ENCODE measurements around the gene IFI27L2.

The IFI27L2 gene

DNA sequence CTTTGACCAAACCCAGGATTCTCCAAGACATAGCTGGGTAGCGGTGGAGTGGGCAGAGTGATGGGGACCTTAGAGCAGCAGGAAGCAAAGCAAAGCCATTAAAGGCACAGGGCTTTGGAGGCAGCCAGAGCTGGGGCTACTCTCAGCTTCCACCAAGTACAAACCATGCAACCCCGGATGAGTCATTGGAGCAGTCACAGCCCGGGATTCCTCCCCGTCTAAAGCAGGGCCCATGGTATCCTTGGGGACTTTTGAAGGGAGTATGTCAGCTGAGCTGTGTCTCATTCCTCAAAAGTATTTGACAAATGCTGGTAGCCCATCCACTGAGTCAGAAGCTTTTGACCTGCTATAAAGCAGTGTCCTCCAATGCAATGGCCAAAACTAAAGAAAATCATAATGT lies 28.6 kb downstream of the IFI27L2 start:
- no peak for DNase-seq (ENCODE audit: low read depth)

DNA sequence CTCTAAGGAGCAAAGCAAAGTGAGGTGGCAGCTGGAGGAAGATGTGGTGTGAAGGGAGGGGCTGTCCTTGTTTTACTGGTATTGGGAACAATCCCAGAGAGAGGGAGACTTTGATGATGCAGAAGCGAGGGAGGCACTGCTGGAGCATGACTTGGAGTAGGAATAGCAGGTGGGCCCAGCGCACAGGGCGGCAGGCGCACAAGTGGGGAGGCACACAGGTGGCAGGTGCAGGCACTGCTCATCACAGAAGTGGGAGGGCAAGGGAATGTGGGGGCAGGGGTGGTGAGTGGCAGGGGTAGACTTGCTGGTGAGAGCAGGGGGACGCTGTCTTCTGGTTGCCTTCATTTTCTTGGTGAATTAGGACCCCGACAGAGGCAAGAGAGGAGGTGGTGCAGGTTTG lies 30.4 kb downstream of the IFI27L2 start:
- DNase-seq (ENCODE audit: low read depth): no peak

DNA sequence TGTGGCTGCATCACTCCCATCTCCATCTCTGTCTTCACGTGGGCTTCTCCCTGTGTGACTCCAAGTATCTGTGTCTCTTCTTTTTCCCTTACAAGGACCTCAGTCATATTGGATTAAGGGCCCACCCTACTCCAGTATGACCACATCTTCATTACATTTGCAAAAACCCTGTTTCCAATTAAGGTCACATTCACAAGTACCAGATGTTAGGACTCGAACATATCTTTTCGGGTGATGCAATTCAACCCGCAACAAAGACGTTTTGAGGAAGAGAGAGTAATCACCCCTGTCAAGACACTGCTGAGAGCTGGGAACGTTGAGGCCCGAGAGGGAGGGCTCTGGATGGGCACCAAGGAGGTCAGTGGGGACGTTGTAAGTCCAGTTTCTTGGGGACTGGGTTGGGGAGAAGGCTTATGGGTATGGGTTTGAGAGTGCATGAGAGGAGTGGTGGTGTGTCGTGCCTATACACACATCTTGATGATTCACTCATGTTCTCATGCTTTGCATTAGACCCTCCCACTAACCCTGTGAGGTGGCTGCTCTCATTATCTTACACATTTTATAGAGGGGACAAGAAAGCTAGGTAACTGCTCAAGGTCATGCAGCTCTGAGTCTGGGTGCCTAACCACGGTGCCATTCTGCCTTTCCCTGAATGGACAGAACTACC lies 30.9 kb downstream of the IFI27L2 start:
- no peak for DNase-seq (ENCODE audit: low read depth)

DNA sequence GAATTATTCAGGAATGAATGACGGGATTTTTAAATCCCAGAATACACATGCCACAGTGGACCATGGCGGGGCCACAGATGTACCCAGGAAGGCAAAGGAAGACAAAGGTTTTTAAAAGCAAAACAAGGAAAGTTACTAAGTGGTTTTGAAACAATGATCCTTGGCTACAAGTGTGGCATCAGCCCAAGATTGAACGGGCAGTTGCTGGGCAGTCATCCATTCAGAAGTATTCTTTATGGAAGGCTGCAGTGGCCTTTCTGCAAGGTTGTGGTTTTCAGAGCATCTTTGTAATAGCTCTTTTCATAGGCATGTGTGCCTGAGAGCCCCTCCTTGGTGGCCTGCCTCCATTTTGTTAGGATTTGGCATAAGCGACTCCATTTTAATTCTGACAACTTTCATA lies 32.3 kb downstream of the IFI27L2 start:
- no peak for DNase-seq (ENCODE audit: low read depth)

DNA sequence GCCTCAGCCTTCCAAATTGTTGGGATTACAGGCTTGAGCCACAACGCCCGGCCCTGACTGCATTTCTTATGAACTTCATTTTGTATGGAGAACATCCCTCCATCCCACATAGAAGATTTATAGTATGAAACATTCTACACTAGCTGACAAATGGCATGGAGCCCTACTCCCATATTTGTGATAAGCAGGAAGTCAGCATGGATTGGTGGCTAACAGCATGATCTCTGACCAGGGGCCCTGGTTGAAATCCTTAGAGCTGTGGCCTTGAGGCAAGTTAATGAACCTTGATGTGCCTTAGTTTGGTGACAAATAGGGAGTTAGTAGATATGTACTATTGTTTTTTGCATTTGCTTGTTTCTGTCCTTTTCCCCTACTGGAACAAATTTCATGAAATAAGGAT lies 36.0 kb downstream of the IFI27L2 start:
- no peak for DNase-seq (ENCODE audit: low read depth)

DNA sequence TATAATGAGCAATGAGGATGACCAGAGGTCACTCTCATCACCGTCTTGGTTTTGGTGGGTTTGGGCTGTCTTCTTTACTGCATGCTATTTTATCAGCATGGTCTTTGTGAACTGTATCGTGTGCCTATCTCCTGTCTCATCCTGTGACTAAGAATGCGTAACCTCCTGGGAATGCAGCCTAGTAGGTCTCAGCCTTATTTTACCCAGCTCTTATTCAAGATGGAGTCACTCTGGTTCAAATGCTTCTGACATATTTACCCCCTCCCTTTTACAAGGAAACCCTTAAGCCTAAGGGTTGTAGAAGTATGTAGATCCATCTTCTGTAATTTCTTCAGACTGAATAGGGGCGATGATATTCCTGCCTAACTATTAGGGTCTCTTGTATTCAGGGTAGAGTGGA lies 39.9 kb downstream of the IFI27L2 start:
- no peak for DNase-seq (ENCODE audit: low read depth)

DNA sequence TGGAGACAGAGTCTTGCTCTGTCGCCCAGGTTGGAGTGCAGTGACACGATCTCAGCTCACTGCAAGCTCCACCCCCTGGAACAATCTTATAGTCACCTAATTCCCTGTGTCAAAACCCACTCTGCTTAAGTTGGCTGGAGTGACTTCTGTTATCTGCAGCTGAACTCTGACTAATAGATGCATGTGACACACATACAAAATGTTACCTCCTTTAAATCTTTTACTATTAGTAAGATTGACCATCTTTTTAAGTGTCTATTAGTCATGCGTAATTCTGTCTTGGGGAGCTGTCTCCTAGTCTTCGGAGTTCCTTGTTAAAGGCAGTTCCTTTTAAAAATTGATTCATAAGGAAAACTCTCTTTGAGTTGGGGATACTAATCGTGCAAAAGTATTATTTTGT lies 40.9 kb downstream of the IFI27L2 start:
- DNase-seq (ENCODE audit: low read depth): no peak

DNA sequence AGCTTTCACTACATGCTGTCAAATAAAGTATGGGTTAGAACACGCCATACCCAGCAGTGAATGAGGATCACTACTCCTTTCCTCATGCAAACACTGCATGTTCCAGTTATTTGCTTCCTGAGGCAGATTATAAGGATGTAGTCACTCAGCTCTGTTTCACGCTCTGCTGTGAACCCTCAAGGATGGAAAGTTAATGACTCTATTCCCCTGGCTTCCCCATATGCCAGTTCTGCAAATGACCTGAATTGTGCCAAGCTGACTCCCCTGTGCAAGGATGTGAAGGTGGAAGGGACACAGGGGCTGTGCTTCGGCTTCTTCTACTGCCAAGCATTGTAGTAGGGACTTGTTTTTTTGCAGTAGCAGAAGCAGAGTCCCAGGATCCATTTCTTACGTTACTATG lies 41.5 kb downstream of the IFI27L2 start:
- no peak for DNase-seq (ENCODE audit: low read depth)

DNA sequence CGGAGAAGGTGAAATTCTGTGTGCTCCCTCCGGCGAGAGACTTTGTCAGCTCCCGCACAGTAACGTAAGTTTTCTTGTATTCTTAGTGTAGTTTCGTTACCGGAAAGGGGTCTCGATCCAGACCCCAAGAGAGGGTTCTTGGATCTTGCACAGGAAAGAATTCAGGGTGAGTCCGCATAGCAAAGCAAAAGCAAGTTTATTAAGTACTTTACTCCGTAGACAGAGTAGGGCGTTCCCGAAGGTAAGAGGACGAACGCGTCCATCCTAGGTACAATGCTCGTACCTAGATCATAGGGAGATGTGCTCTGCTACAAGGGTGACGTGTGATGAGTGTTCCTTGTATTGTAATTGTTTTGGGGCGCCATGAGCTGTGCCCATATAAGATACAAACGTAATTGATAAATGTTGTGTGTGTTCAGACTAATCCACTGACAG lies 48.0 kb downstream of the IFI27L2 start:
- DNase-seq (ENCODE audit: low read depth): no peak

DNA sequence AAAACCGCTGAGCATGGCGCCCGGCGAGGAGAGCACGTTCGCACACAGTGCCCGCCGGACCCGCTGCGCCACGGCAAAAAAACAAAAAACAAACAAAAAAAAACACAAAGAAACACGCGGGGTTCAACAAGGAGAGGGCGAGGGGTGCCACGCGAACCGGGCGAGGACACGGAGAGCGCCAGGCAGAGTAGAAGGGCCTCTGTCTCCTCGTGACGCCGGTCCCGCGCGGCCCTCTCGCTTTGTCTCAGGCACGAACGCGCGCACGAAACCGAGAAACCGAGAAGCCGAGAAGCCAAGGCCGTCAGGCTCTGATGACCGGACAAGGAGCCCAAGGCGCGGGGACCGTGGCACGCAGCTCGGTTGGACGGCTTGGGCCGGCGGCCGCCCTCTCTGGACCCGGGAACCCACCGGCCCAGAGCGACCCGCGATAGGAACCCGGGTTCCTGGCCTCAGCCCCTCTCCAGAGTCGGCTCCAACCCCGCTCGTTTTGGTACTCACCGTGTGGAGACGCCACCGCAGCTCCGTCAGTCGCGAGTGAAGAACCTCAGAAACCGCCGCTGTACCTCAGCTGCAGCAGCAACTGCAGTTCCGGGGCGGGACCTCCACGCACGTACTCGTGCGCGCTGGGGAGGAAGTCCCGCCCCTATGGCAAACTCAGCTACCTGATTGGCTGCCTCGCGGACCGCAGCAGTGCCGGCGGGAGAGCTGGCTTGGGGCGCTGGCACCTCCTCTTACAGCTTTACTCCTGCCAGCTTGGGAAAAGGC lies 48.6 kb downstream of the IFI27L2 start, which contains the start of the genes DDX24 and IFI27L1:
TSS of gene DDX24 (minus strand) at position 582 of the 765 bp plus-strand sequence. CDS start 1,460 bp downstream, outside the sequence.
TSS of gene IFI27L1 (plus strand) at position 690 of the 765 bp plus-strand sequence. CDS start 15,628 bp downstream, outside the sequence.
- DNase-seq (ENCODE audit: low read depth): peak; percentile 95

DNA sequence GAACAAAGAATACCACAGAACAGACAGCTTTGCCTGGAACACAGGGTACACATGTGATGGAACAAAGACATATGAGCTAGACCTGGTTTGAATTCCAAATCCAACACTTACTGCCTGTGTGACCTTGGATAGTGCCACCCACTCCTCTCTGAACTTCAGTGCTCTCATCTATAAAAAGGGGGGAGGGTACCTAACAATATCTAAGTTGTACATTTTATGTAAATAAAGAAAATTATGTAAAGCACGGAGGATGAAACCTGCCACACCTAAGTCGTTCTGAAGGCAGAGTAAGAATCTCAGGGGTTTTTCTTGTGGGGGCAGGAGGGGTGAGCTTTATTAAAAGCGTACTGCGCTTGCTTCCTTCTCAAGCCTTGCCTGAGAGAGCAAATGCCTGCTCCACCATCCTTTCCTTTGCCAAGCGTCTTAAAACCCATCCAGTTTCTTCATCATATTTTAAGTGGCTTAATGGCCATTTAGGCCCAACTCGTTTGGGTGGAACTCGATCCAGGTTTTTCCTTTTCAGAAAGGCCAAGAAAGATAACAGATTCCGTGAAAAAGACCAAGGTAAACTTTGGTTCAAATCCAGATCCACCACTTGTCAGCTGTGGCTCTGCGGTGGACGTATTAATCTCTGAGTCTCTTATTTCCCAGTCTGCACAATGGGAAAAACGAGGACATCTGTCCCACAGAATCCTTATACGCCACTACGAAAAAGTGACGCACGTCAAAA lies 49.3 kb downstream of the IFI27L2 start:
- DNase-seq (ENCODE audit: low read depth): no peak

DNA sequence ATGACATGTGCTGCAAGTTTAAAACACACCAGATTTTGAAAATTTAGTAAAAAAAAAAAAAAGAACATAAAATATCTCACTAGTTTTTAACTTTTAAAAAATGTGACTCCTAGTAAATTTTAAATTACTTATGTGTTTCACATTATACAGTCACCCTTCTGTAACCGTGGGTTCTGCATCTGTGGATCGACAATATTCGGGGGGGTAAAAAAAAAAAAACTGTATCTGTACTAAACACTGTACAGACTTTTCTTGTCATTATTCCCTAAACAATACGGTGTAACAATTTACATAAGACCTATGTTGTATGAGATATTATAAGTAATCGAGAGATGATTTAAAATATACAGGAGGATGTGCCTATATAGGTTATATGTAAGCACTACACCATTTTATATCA lies 51.6 kb downstream of the IFI27L2 start:
- no peak for DNase-seq (ENCODE audit: low read depth)
